Cerebellar nuclear complex (tissue), 1 donor: ENCODE measurements around the gene SPATS2.
A peak's percentile ranks its signal among the peaks of the same experiment; 100 is the strongest.

ENCODE experiments used
- DNase-seq, 2 experiments: peaks; one replicate each; lab custom pipeline; 2025; lab: John Stamatoyannopoulos, UW

The SPATS2 gene

GRCh38 chr12:49541140-49541861 is 174.0 kb downstream of the SPATS2 start:
- DNase-seq = no peak

- no peak for DNase-seq
These were observed 174.7 kb downstream of the SPATS2 start for GRCh38 chr12:49541911-49542505.

GRCh38 chr12:49542592-49543160 is 175.4 kb downstream of the SPATS2 start:
- DNase-seq = no peak

GRCh38 chr12:49543221-49543913 is 176.1 kb downstream of the SPATS2 start:
- no peak for DNase-seq

GRCh38 chr12:49543914-49544815 is 176.9 kb downstream of the SPATS2 start:
- no peak for DNase-seq

GRCh38 chr12:49545815-49546214 is 178.6 kb downstream of the SPATS2 start:
- no peak for DNase-seq

- no peak for DNase-seq
These were observed 179.2 kb downstream of the SPATS2 start for GRCh38 chr12:49546481-49546880.

- no peak for DNase-seq
These were observed 179.9 kb downstream of the SPATS2 start for GRCh38 chr12:49547090-49547690.

- DNase-seq = no peak
These were observed 181.2 kb downstream of the SPATS2 start for GRCh38 chr12:49548481-49548821.

- DNase-seq = no peak
These were observed 181.8 kb downstream of the SPATS2 start for GRCh38 chr12:49548822-49549648.

- DNase-seq = no peak
These were observed 182.8 kb downstream of the SPATS2 start for GRCh38 chr12:49549735-49550692.

GRCh38 chr12:49550693-49551252 is 183.5 kb downstream of the SPATS2 start:
- DNase-seq = no peak

GRCh38 chr12:49552014-49552413 is 184.8 kb downstream of the SPATS2 start:
- DNase-seq = peak in 1 of 2 experiments; percentile 16

GRCh38 chr12:49552425-49552824 is 185.2 kb downstream of the SPATS2 start:
- no peak for DNase-seq

- DNase-seq = no peak
These were observed 185.6 kb downstream of the SPATS2 start for GRCh38 chr12:49552899-49553298.

- DNase-seq = no peak
These were observed 186.3 kb downstream of the SPATS2 start for GRCh38 chr12:49553512-49554088.

GRCh38 chr12:49554266-49554665 is 187.0 kb downstream of the SPATS2 start:
- DNase-seq = no peak

GRCh38 chr12:49555631-49556390 is 188.5 kb downstream of the SPATS2 start:
- no peak for DNase-seq
